Psoas muscle (tissue), 8 donors: ENCODE measurements around the gene OSM. TPM values are rescaled to one million over a fixed set of nuclear protein-coding genes. Genes with fewer than 3 reads are reported as not detected.
A peak's percentile ranks its signal among the peaks of the same experiment; 100 is the strongest.

Source experiments
- ATAC-seq, 4 donors: fragments of 200-7000 bp; cut with Tn5 transposase; one replicate each; pipeline ENCODE4 v1.9.1; 2020; ENCODE audit warnings: moderate library complexity in 3 of 4, mild to moderate bottlenecking in 2 of 4
- DNase-seq, 2 donors: peaks; one replicate each; pipeline ENCODE4 v3.0.0-alpha.2; 2020
- H3K27ac ChIP-seq: fragments of 200-600 bp; one replicate; pipeline ENCODE4 v1.8.0; 2022
- H3K27me3 ChIP-seq, 3 donors: fragments of 200-600 bp in 1 of 3; one replicate each; pipeline versions ENCODE4 v1.6.1 to v1.8.0; 2013 to 2022; ENCODE audit warnings: low read length in 2 of 3, mild to moderate bottlenecking in 2 of 3, moderate library complexity in 1 of 3; ENCODE audit not compliant: insufficient read depth in 3 of 3
- H3K36me3 ChIP-seq, 2 donors: fragments of 200-600 bp in 1 of 2; one replicate each; pipeline versions ENCODE4 v1.6.1 to v1.8.0; 2013 to 2022; ENCODE audit warnings: low read depth in 1 of 2, mild to moderate bottlenecking in 1 of 2, moderate library complexity in 1 of 2; ENCODE audit not compliant: insufficient read depth in 1 of 2
- H3K4me1 ChIP-seq: fragments of 200-600 bp; one replicate; pipeline ENCODE4 v1.8.0; 2022
- H3K4me3 ChIP-seq: fragments of 200-600 bp; one replicate; pipeline ENCODE4 v1.8.0; 2022; ENCODE audit warnings: mild to moderate bottlenecking
- H3K9me3 ChIP-seq: fragments of 200-600 bp; one replicate; pipeline ENCODE4 v1.8.0; 2022
- WGBS, 3 donors: extraction: QIAGEN DNeasy Blood & Tissue Kit; methylation state at CpG; one replicate each; pipeline versions ENCODE4 v1.1.6 to v1.1.7; 2013; 5-methylcytosine and 5-hydroxymethylcytosine counted together
- intact Hi-C, 2 donors: fragments of 100-400 bp; cut with DNase I; formaldehyde crosslinking; loops; one replicate each; pipeline versions ENCODE4 v1.11.0 to v1.14.2; 2022
- polyA plus RNA-seq, 3 donors: library from polyadenylated mRNA; stranded (reverse); fragments of 200-250 nt; gene quantifications; one replicate each; pipeline ENCODE4 v1.2.3, GENCODE V29; 2013
- total RNA-seq, 4 donors: library from RNA; stranded (reverse); fragmentation: NEBNext Ultra II Directional in 2 of 4; extraction: Animal tissue kit (Norgen Biotek cat#: 25700) in 2 of 4; gene quantifications; one replicate each; pipeline versions ENCODE4 v1.2.1 to v1.2.4, GENCODE V29; 2021 to 2023
- TF ChIP-seq, protein P1 (sequence below): fragments of 200-600 bp; IDR thresholded peaks from one replicate; pipeline ENCODE4 v1.8.0; 2022; ENCODE audit warnings: antibody characterized with exemption
- donor health status: healthy with polysubstance abuse.
- donor health status: DM: no; HTN: no; CAD: no; lungs with moderate emphysema.
- donor health status: Bipolar disorder and iron deficiency.
- donor health status: healthy.
- donor health status: DM: yes; HTN: yes; CAD: no.
- donor health status: DM: no; HTN: no; CAD: no.
- donor health status: DM: no; HTN: no; CAD: no.
- donor health status: DM: yes; HTN: yes; CAD: no.

The OSM gene
- total and polyA plus RNA-seq, 7 donors, result 0.08 to 0.39 (median 0.23) TPM; not detected in 3

DNA sequence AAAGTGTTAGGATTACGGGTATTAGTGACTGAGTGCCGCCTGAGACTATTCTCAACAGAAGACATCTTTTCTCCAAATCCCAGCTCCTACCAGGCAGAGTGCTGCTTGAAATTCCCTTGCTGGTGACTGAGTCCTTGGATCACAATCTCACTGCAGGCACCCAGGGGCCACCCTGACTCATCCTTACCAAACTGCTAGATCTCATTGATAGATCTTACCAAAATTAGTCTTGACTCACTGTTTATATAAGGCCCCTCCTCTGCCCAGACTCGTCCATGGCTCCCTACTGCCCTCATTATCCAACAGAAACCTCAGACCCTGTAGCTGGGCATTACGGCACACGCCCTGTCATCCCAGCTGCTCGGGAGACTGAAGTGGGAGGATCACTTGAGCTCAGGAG is 45.4 kb upstream of the OSM start:
- 82 to 91% (median 91%) methylated on average over 6 of the region's 6 CpGs for whole genome bisulfite sequencing, 3 donors
- ATAC-seq (peak in 1 of 4 donors; percentile 23), DNase-seq (no peak)
- TF ChIP-seq, protein P1, sequence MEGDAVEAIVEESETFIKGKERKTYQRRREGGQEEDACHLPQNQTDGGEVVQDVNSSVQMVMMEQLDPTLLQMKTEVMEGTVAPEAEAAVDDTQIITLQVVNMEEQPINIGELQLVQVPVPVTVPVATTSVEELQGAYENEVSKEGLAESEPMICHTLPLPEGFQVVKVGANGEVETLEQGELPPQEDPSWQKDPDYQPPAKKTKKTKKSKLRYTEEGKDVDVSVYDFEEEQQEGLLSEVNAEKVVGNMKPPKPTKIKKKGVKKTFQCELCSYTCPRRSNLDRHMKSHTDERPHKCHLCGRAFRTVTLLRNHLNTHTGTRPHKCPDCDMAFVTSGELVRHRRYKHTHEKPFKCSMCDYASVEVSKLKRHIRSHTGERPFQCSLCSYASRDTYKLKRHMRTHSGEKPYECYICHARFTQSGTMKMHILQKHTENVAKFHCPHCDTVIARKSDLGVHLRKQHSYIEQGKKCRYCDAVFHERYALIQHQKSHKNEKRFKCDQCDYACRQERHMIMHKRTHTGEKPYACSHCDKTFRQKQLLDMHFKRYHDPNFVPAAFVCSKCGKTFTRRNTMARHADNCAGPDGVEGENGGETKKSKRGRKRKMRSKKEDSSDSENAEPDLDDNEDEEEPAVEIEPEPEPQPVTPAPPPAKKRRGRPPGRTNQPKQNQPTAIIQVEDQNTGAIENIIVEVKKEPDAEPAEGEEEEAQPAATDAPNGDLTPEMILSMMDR, result no peak
- intact Hi-C loops, result no loop called here
- Histone ChIP-seq H3K27ac (no peak overlapping the region), H3K4me3 (no peak overlapping the region), H3K4me1 (peaks cover 27% of the 10 kb centered on the region), H3K27me3 (no peaks in the 10 kb centered on the region), H3K9me3 (no peaks in the 10 kb centered on the region), H3K36me3 (no peaks in the 10 kb centered on the region)

DNA sequence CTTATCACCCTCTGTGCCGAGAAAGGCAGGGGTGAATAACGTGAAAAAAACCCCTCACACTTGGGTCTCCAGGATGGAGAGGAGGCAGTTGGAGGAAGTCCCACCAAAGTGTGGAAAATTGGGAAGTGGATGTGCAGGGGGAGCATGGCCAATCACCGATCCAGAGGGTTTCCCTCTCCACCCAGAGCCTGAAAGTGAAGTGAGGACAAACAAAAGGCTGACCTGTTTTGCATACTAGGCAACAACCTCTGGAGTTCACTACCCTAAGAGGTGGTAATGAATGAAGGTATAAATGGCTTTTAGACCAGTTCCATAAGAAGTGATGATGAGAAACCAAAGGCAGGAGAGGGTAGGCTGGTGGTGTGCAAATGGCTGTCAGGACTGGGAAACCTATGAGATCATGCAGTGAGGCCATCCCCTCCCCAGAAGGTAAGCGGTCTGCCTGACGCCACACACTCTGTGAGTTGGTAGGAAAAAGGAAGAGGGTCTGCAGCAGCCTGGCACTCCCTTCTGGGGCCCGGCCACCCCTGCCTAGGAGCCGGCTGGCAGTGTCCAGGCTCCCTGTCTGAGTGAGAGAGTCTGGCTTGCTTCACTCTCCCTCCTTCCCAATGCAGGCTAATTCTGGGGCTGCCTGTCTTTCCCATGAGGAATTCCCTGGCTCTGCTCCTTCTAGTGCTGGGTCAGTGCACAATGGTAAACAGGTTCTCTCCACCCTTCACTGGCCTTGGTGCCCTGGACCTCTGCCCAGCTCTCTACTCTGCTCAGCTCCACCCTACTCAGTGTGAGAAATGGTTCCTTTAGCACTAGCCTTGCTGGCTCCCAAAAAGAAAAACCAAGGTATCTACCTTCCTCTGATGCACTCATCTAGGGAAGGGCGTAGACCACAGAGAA is 44.5 kb upstream of the OSM start:
- H3K4me1 ChIP-seq, result peaks cover 27% of the 10 kb centered on the region

DNA sequence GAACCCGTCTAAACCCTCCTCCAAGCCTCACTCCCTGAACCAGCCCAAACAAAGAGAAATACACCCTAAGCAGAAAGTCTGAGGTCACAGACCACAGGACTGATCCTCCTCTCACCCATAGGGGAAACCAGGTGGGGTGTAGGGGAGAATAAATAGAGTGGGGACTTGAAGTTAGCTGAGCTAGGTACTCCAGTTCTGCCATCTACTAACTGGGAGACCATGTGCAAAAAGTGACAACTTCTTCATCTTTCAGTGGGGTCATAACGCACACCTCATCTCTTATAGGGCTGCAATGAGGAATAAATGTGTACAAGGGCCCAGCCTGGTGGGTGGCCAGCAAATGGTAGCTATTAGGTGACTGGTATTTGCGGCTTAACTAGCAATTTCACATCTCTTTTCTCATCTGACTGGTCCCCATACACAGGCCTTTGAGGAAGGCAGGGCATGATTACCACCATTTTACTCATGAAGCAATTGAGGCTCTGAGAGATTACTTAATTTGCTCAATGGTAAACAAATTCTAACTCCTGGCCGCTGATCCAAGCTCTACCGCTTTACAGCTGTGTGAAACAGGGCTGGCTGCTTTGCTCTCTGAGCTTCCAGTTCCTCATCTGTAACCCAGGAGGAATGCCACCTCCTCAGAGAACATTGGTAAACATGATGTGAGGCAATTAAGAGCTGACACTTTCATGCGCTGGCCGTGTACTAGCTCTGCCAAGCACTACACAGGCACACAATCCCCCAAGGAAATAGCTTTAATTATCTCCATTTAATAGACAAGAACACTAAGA is 43.5 kb upstream of the OSM start:
- Histone ChIP-seq H3K27ac (no peak overlapping the region), H3K27me3 (no peaks in the 10 kb centered on the region), H3K9me3 (no peaks in the 10 kb centered on the region), H3K4me3 (no peak overlapping the region), H3K36me3 (no peaks in the 10 kb centered on the region), H3K4me1 (peaks cover 31% of the 10 kb centered on the region)
- ATAC-seq (peak in 2 of 4 donors; percentile 36 to 54), DNase-seq (no peak)
- intact Hi-C loops, result no loop called here
- 69 to 79% (median 72%) methylated on average over 7 of the region's 7 CpGs for WGBS, 3 donors
- TF ChIP-seq, protein P1, result no peak

More for the DNA sequence above, 44.5 kb upstream of the OSM start:
- DNase-seq (peak in 1 of 2 donors; percentile 76), ATAC-seq (peak; percentile 60 to 78 (median 74))
- intact Hi-C loops, result no loop called here
- no peak overlapping the region for H3K4me3 ChIP-seq
- no peak overlapping the region for H3K27ac ChIP-seq
- no peaks in the 10 kb centered on the region for H3K27me3 ChIP-seq
- H3K9me3 ChIP-seq, result no peaks in the 10 kb centered on the region
- 43 to 49% (median 45%) methylated on average over 8 of the region's 8 CpGs for WGBS, 3 donors
- TF ChIP-seq, protein P1, result no peak
- H3K36me3 ChIP-seq, result no peaks in the 10 kb centered on the region

DNA sequence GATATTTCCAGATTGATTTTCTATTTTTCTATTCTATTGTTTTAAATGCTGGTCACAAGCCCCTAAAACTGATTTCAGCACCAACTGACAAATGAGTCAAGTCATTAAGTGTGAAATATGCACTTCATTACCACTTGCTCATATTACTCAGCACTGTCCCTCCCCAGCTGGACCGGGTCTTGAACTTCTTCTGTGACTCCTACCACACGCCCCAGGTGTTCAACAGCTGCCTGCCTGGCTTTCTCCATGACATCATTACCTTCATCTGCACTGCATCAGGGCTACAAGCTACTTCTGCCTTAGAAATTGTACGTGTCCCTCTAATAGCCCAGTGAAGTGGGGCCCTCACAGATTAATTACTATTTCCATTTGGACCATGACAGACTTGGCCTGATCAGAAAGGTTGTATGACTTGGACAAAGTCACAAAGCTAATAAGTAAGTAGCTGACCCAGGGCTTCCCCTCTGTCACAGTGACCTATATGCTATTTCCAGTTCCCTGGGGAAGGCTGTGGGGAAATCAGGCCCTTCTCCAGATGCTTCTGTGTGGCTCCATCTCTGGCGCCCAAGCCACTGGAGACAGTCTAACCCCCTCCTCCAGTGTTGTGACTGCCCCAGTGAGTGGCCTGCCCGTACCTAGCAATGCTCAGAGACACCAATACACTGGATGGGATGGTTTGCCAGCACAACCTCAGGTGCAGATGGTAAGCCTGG is 42.0 kb upstream of the OSM start:
- H3K4me3 ChIP-seq, result no peak overlapping the region
- H3K27me3 ChIP-seq, result no peaks in the 10 kb centered on the region
- no peaks in the 10 kb centered on the region for H3K36me3 ChIP-seq
- peak in 1 of 4 donors; percentile 27 for ATAC-seq
- TF ChIP-seq, protein P1, result no peak
- no peak for DNase-seq
- intact Hi-C loops, result no loop called here
- 66 to 77% (median 74%) methylated on average over 5 of the region's 5 CpGs for WGBS, 3 donors
- H3K9me3 ChIP-seq, result no peaks in the 10 kb centered on the region
- peaks cover 31% of the 10 kb centered on the region for H3K4me1 ChIP-seq
- H3K27ac ChIP-seq, result no peak overlapping the region
